CD8-positive, alpha-beta memory T cell (primary cell): ENCODE data around the gene DZIP1L. TPM values are rescaled to one million over a fixed set of nuclear protein-coding genes. Genes with fewer than 3 reads are reported as not detected.

Experiments used
- CTCF ChIA-PET: fragments of 350-600 bp; sonication (Branson Sonifier 250); formaldehyde crosslinking; loops from one replicate; lab custom pipeline; 2021; ENCODE audit warnings: antibody characterized with exemption; lab: Charles Lee
- POLR2A ChIA-PET: fragments of 350-600 bp; sonication (Branson Sonifier 250); formaldehyde crosslinking; loops from one replicate; lab custom pipeline; 2021; ENCODE audit warnings: antibody characterized with exemption; lab: Charles Lee
- DNase-seq, 5 donors: peaks; one replicate each; pipeline versions ENCODE4 v3.0.0 to v3.0.0-alpha.2; 2020 to 2022; ENCODE audit warnings: mixed read lengths in 1 of 5
- H3K27ac ChIP-seq: one replicate; pipeline ENCODE4 v1.7.0; 2013; ENCODE audit warnings: low read depth, mild to moderate bottlenecking, low read length, moderate library complexity
- H3K27me3 ChIP-seq: 2 replicates; pipeline ENCODE4 v1.7.0; 2013; ENCODE audit warnings: low read length, mild to moderate bottlenecking; ENCODE audit not compliant: insufficient read depth, poor library complexity, severe bottlenecking
- H3K36me3 ChIP-seq: 2 replicates; pipeline ENCODE4 v1.7.0; 2013; ENCODE audit warnings: mild to moderate bottlenecking, low read length, moderate library complexity; ENCODE audit not compliant: insufficient read depth
- H3K4me1 ChIP-seq: 2 replicates; pipeline ENCODE4 v1.7.0; 2013; ENCODE audit warnings: mild to moderate bottlenecking, low read length, moderate library complexity; ENCODE audit not compliant: insufficient read depth
- H3K4me3 ChIP-seq: 2 replicates; pipeline ENCODE4 v1.7.0; 2013; ENCODE audit warnings: mild to moderate bottlenecking, low read length
- H3K9me3 ChIP-seq: 2 replicates; pipeline ENCODE4 v1.7.0; 2013; ENCODE audit warnings: mild to moderate bottlenecking, low read length
- H3K27ac Mint-ChIP-seq, 8 donors: one replicate each; pipeline ENCODE4 v1.8.0; 2020 to 2021; ENCODE audit warnings: mixed read lengths in 8 of 8, mild to moderate bottlenecking in 6 of 8, inconsistent platforms in 3 of 8, moderate library complexity in 3 of 8
- H3K27me3 Mint-ChIP-seq, 2 donors: one replicate each; pipeline ENCODE4 v1.8.0; 2020 to 2021; ENCODE audit warnings: mixed read lengths in 2 of 2, mild to moderate bottlenecking in 1 of 2, moderate library complexity in 1 of 2
- H3K36me3 Mint-ChIP-seq, 3 donors: one replicate each; pipeline ENCODE4 v1.8.0; 2020 to 2021; ENCODE audit warnings: mixed read lengths in 3 of 3, inconsistent platforms in 1 of 3, mild to moderate bottlenecking in 1 of 3
- H3K4me1 Mint-ChIP-seq, 3 donors: one replicate each; pipeline ENCODE4 v1.8.0; 2020 to 2021; ENCODE audit warnings: mixed read lengths in 3 of 3, inconsistent platforms in 1 of 3, mild to moderate bottlenecking in 1 of 3
- H3K4me3 Mint-ChIP-seq, 7 donors: one replicate each; pipeline ENCODE4 v1.8.0; 2020 to 2021; ENCODE audit warnings: mixed read lengths in 7 of 7, mild to moderate bottlenecking in 6 of 7, moderate library complexity in 4 of 7, inconsistent platforms in 2 of 7
- H3K9me3 Mint-ChIP-seq, 5 donors: one replicate each; pipeline ENCODE4 v1.8.0; 2020 to 2022; ENCODE audit warnings: mixed read lengths in 5 of 5, mild to moderate bottlenecking in 3 of 5, moderate library complexity in 2 of 5, inconsistent platforms in 1 of 5
- polyA plus RNA-seq: library from polyadenylated mRNA; unstranded; fragments of 300-500 nt; fragmentation: Illumina TruSeq; gene quantifications from one replicate; pipeline ENCODE4 v1.2.3, GENCODE V29; 2021
- total RNA-seq, 2 experiments: library from RNA; stranded (reverse); gene quantifications; one replicate each; pipeline ENCODE4 v1.2.3, GENCODE V29; 2021

Gene DZIP1L
- total and polyA plus RNA-seq, 3 experiments from 2014 or later: 0.20 TPM; not detected in 2

DNA sequence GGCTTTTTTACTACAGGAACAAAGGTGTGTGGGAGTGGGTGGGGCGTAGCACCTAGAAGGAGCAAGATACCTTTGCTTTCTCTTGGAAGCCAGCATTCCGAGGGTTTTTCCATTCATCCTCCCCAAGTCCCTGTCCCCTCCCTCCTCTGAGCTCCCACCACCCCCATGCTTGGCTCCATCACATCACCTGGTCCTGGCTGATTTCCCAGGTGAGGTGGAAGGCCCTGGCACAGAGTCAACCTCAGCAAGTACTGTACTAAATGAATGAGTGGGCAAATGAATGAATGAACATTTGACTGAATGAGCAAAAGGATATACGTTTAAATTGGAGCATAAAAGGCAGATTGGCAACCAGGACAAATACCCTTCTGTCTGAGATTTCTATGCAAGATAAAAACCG is 45.4 kb downstream of the DZIP1L start:
- no peaks in the 10 kb centered on the region for H3K4me1 ChIP-seq
- H3K27me3 Mint-ChIP-seq: peaks cover 5 to 29% of the 10 kb centered on the region in 2 donors
- DNase-seq: no peak
- no peaks in the 10 kb centered on the region for H3K9me3 Mint-ChIP-seq
- H3K36me3 ChIP-seq: no peaks in the 10 kb centered on the region
- H3K36me3 Mint-ChIP-seq: no peaks in the 10 kb centered on the region
- H3K4me3 Mint-ChIP-seq: no peak overlapping the region
- no peaks in the 10 kb centered on the region for H3K27me3 ChIP-seq
- no peak overlapping the region for H3K27ac ChIP-seq
- H3K4me1 Mint-ChIP-seq: no peaks in the 10 kb centered on the region
- no peak overlapping the region for H3K4me3 ChIP-seq
- ChIA-PET CTCF (interaction anchor here (1.4 to 1.8 kb wide), 3 partner anchors 11 to 49 kb away, joined by 4 to 12 read pairs (median 4); partner anchors contain the start of gene DZIP1L), POLR2A (no interaction called here)
- H3K9me3 ChIP-seq: no peaks in the 10 kb centered on the region
- H3K27ac Mint-ChIP-seq: no peak overlapping the region

DNA sequence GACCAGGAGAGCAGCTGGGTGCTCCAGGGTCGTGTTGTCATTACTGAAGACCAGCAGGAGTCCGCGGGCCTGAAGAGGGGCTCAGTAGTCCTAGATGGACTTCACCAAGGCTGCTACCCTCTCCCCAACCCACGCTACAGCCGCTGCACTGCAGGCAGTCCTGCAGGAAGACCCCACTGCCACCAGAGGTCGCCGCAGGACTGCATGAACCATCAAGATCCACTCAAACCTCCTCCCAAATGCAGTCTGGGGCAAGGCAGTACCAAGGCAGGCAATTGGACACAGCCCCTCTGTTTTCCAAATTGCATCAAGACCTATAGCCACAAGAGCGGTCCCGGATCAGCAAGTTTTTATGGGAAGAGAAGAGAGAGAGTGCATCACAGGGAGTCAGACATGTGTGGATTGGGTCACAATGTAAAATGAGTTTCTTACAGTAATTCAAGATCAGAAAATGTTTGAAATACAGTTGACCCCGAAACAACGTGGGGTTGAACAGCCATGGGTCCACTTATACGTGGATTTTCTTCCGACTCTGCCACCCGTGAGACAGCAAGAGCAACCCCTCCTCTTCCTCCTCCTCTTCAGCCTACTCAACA is 46.7 kb downstream of the DZIP1L start:
- H3K36me3 Mint-ChIP-seq: no peaks in the 10 kb centered on the region
- DNase-seq: peak; percentile 46 to 73 (median 52)
- Histone ChIP-seq H3K27me3 (no peaks in the 10 kb centered on the region), H3K27ac (no peak overlapping the region), H3K9me3 (no peaks in the 10 kb centered on the region), H3K36me3 (no peaks in the 10 kb centered on the region), H3K4me1 (no peaks in the 10 kb centered on the region), H3K4me3 (no peak overlapping the region)
- no peaks in the 10 kb centered on the region for H3K9me3 Mint-ChIP-seq
- ChIA-PET CTCF (interaction anchor here (1.8 kb wide), 1 partner anchor 50 kb away, joined by 12 read pairs; no protein-coding TSS in a partner anchor), POLR2A (no interaction called here)
- H3K4me1 Mint-ChIP-seq: no peaks in the 10 kb centered on the region
- no peak overlapping the region for H3K4me3 Mint-ChIP-seq
- H3K27ac Mint-ChIP-seq: no peak overlapping the region
- H3K27me3 Mint-ChIP-seq: peaks cover 5 to 28% of the 10 kb centered on the region in 2 donors

DNA sequence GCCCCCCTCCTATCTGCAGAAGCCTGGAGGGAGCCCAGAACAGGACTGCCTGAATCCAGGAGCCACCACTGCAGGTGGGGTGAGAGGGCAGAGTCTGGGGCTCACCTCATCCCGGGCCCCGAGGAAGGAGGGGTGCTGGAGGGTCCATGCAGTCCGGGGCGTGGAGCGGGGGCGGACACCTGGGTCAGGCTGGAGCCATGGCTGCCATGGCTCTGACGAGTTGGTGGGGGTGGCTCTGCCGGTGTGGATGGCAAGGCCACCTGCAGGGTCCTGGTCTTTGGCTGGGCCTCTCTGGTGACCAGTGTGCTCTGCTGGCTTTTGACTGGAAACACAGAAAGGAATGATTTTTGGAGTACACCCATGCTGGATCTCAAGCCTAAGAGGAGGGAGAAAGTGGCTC is 47.4 kb downstream of the DZIP1L start:
- Histone ChIP-seq H3K36me3 (no peaks in the 10 kb centered on the region), H3K9me3 (no peaks in the 10 kb centered on the region), H3K27me3 (no peaks in the 10 kb centered on the region), H3K4me1 (no peaks in the 10 kb centered on the region), H3K4me3 (no peak overlapping the region), H3K27ac (no peak overlapping the region)
- H3K9me3 Mint-ChIP-seq: no peaks in the 10 kb centered on the region
- peaks cover 5 to 22% of the 10 kb centered on the region in 2 donors for H3K27me3 Mint-ChIP-seq
- DNase-seq: no peak
- no peaks in the 10 kb centered on the region for H3K4me1 Mint-ChIP-seq
- no peak overlapping the region for H3K4me3 Mint-ChIP-seq
- no peaks in the 10 kb centered on the region for H3K36me3 Mint-ChIP-seq
- POLR2A ChIA-PET: no interaction called here
- no peak overlapping the region for H3K27ac Mint-ChIP-seq
- CTCF ChIA-PET: interaction anchor here (2.4 kb wide), 1 partner anchor 51 kb away, joined by 18 read pairs; no protein-coding TSS in a partner anchor

DNA sequence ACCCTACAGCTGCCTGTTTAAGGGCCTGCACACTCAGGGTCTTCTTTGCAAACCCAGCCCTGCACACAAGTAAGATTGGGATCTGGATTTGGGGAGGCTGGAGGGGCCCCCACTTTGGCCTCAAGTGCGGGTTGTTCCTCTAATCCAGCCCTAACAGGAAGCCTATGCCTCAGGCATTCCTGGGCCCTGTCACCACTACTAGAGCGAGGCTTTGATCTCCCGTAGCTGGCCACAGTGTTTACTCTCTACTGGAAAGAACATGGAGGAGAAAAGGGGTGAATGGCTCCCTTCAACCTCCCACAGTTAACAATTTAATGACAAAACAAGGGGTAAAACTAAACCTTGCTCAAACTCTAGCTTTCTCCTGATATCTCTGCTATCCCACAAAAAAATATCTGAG is 48.4 kb downstream of the DZIP1L start:
- H3K27ac Mint-ChIP-seq: no peak overlapping the region
- no peaks in the 10 kb centered on the region for H3K4me1 Mint-ChIP-seq
- peaks cover 5 to 22% of the 10 kb centered on the region in 2 donors for H3K27me3 Mint-ChIP-seq
- Histone ChIP-seq H3K4me1 (no peaks in the 10 kb centered on the region), H3K4me3 (no peak overlapping the region), H3K9me3 (no peaks in the 10 kb centered on the region), H3K27me3 (no peaks in the 10 kb centered on the region), H3K36me3 (no peaks in the 10 kb centered on the region), H3K27ac (no peak overlapping the region)
- no peaks in the 10 kb centered on the region for H3K36me3 Mint-ChIP-seq
- H3K9me3 Mint-ChIP-seq: no peaks in the 10 kb centered on the region
- no peak overlapping the region for H3K4me3 Mint-ChIP-seq
- ChIA-PET CTCF (interaction anchor here (0.8 to 2.4 kb wide), 3 partner anchors 12 to 52 kb away, joined by 3 to 18 read pairs (median 3); no protein-coding TSS in a partner anchor), POLR2A (no interaction called here)
- DNase-seq: no peak

DNA sequence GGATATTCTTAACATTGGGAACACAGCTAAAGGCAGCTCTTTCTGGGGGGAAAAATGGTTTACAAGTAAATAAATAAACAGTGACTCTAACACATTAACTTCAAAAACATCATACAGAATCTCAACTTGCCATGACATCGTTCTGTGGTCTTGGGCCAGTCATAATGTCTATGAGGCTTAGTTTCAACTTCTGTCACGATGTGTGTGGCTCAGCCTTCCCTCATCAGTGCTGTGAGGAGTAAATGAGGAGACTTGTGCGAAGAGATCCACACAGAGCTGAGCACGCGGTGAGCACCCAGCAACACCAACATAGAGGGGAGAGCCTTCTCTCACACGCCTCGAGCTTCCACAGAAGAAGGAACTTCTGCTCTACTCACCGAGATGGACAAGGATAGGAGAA is 49.0 kb downstream of the DZIP1L start:
- Histone ChIP-seq H3K9me3 (no peaks in the 10 kb centered on the region), H3K4me1 (no peaks in the 10 kb centered on the region), H3K36me3 (no peaks in the 10 kb centered on the region), H3K27ac (no peak overlapping the region), H3K4me3 (no peak overlapping the region), H3K27me3 (no peaks in the 10 kb centered on the region)
- POLR2A ChIA-PET: no interaction called here
- H3K4me3 Mint-ChIP-seq: no peak overlapping the region
- peaks cover 6 to 19% of the 10 kb centered on the region in 2 donors for H3K27me3 Mint-ChIP-seq
- H3K27ac Mint-ChIP-seq: no peak overlapping the region
- no peaks in the 10 kb centered on the region for H3K9me3 Mint-ChIP-seq
- CTCF ChIA-PET: interaction anchor here (1.1 to 2.4 kb wide), 2 partner anchors 16 to 53 kb away, joined by 3 to 18 read pairs; no protein-coding TSS in a partner anchor
- no peaks in the 10 kb centered on the region for H3K4me1 Mint-ChIP-seq
- no peaks in the 10 kb centered on the region for H3K36me3 Mint-ChIP-seq
- no peak for DNase-seq

DNA sequence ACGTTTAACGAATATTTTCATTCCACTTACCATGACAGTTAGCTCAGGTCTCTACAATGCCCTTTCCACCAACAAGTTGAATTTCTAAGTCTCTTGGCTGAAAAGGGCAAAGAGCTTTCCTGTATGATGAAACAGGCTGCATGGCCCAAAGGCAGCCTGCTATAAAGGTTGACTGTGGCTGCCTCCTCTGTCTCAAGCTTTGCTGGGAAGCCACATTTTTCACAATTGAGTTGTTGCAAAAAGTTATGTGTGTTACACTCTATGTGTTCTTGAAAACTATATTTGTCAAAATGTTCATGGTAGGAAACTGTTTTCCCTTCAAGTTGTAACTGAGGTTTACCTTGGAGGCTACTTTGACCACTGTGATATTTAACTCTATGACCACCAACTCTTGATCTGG is 49.5 kb downstream of the DZIP1L start:
- Histone ChIP-seq H3K27me3 (no peaks in the 10 kb centered on the region), H3K9me3 (no peaks in the 10 kb centered on the region), H3K4me3 (no peak overlapping the region), H3K36me3 (no peaks in the 10 kb centered on the region), H3K4me1 (no peaks in the 10 kb centered on the region), H3K27ac (no peak overlapping the region)
- no peak overlapping the region for H3K27ac Mint-ChIP-seq
- H3K36me3 Mint-ChIP-seq: no peaks in the 10 kb centered on the region
- ChIA-PET CTCF (interaction anchor here (1.1 to 2.4 kb wide), 2 partner anchors 17 to 53 kb away, joined by 3 to 18 read pairs; no protein-coding TSS in a partner anchor), POLR2A (no interaction called here)
- H3K4me1 Mint-ChIP-seq: no peaks in the 10 kb centered on the region
- no peak overlapping the region for H3K4me3 Mint-ChIP-seq
- DNase-seq: no peak
- peaks cover 6 to 14% of the 10 kb centered on the region in 2 donors for H3K27me3 Mint-ChIP-seq
- no peaks in the 10 kb centered on the region for H3K9me3 Mint-ChIP-seq

DNA sequence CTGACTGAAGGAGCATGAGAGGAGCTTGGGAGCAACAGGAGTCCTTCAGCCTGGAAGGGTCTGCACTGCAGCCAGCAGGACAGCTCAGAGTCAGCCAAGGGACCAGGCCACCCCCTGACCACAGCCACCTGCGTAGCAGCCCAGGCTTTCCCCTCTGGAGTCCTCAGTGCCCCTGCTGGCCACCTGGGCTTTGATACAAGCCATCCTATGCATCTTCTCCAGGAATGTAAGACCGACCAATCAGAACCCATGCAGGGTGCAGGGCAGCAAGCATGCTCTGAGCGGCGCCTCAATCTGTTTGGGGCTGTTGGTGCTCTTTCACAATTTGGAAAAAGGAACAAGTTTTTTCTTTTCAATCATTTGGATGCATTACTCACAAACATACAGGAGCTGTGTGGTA is 52.0 kb downstream of the DZIP1L start:
- CTCF ChIA-PET: no interaction called here
- Mint-ChIP-seq H3K27me3 (peaks cover 0 to 3% of the 10 kb centered on the region in 2 donors), H3K4me3 (no peak overlapping the region), H3K36me3 (no peaks in the 10 kb centered on the region), H3K9me3 (no peaks in the 10 kb centered on the region), H3K27ac (no peak overlapping the region), H3K4me1 (no peaks in the 10 kb centered on the region)
- Histone ChIP-seq H3K27ac (no peak overlapping the region), H3K4me3 (no peak overlapping the region), H3K27me3 (no peaks in the 10 kb centered on the region), H3K9me3 (no peaks in the 10 kb centered on the region), H3K4me1 (no peaks in the 10 kb centered on the region), H3K36me3 (no peaks in the 10 kb centered on the region)
- POLR2A ChIA-PET: no interaction called here
- DNase-seq: no peak

DNA sequence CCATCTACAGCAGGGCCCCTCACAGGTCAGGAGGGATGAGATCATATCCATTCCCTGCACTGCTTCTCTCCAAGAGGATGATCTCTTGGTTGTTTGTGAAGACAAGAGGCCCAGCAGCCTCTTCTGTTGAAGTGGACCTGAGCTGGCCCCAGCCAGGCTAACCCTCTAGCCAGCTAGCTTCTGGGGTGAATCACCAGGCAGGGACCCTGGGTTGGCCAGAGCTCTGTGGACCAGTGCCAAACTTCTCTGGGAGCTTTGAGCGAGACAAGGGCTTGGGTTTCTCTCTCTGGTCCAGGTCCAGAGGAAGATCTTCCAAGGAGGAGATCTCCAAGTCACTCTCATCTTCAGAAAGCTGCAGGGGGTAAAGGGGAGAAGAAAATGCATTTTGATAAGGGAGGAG is 52.8 kb downstream of the DZIP1L start:
- Mint-ChIP-seq H3K4me3 (no peak overlapping the region), H3K9me3 (no peaks in the 10 kb centered on the region), H3K36me3 (no peaks in the 10 kb centered on the region), H3K4me1 (no peaks in the 10 kb centered on the region), H3K27me3 (peaks cover 0 to 2% of the 10 kb centered on the region in 2 donors), H3K27ac (no peak overlapping the region)
- Histone ChIP-seq H3K4me1 (no peaks in the 10 kb centered on the region), H3K4me3 (no peak overlapping the region), H3K9me3 (no peaks in the 10 kb centered on the region), H3K27ac (no peak overlapping the region), H3K27me3 (no peaks in the 10 kb centered on the region), H3K36me3 (no peaks in the 10 kb centered on the region)
- CTCF ChIA-PET: no interaction called here
- DNase-seq: no peak
- POLR2A ChIA-PET: no interaction called here
